Osteocyte (in vitro differentiated cells): ENCODE results near the gene GADD45GIP1. TPM values are rescaled to one million over a fixed set of nuclear protein-coding genes. Genes with fewer than 3 reads are reported as not detected.

Source experiments
- DNase-seq: peaks from one replicate; pipeline ENCODE4 v3.0.0; 2021; ENCODE audit warnings: mixed read lengths; ENCODE audit not compliant: unreplicated experiment; ENCODE audit errors: extremely low spot score
- H3K27ac Mint-ChIP-seq: one replicate; pipeline ENCODE4 v1.8.0; 2021; ENCODE audit warnings: mild to moderate bottlenecking, mixed read lengths; ENCODE audit not compliant: unreplicated experiment
- H3K27me3 Mint-ChIP-seq: one replicate; pipeline ENCODE4 v1.8.0; 2021; ENCODE audit warnings: mixed read lengths; ENCODE audit not compliant: unreplicated experiment
- H3K36me3 Mint-ChIP-seq: one replicate; pipeline ENCODE4 v1.8.0; 2021; ENCODE audit warnings: mixed read lengths; ENCODE audit not compliant: unreplicated experiment
- H3K4me1 Mint-ChIP-seq: one replicate; pipeline ENCODE4 v1.8.0; 2021; ENCODE audit warnings: mixed read lengths; ENCODE audit not compliant: unreplicated experiment
- H3K4me3 Mint-ChIP-seq: one replicate; pipeline ENCODE4 v1.8.0; 2021; ENCODE audit warnings: mild to moderate bottlenecking, moderate library complexity, mixed read lengths; ENCODE audit not compliant: unreplicated experiment
- H3K9me3 Mint-ChIP-seq: one replicate; pipeline ENCODE4 v1.8.0; 2021; ENCODE audit warnings: mixed read lengths; ENCODE audit not compliant: unreplicated experiment
- CTCF ChIP-seq: fragments of 200-600 bp; sonication (generic); IDR thresholded peaks from 2 replicates; pipeline ENCODE4 v1.5.0; 2021; ENCODE audit warnings: antibody characterized with exemption, mild to moderate bottlenecking, moderate library complexity
- total RNA-seq: library from RNA; stranded (reverse); gene quantifications from 2 replicates; pipeline ENCODE4 v1.2.1, GENCODE V29; 2021

Gene GADD45GIP1
- total RNA-seq, 1 donor from 2014 or later, result 24.0 TPM

GRCh38 chr19:12937927-12938778 lies 18.9 kb downstream of the GADD45GIP1 start, which contains the start of gene CALR:
Gene CALR, plus strand, starts transcription at chr19:12938609. Its CDS starts 71 bp downstream, at chr19:12938680.
- peak within 1 kb of the TSS; percentile 90 for H3K4me3 Mint-ChIP-seq

GRCh38 chr19:12937093-12937926 lies 19.7 kb downstream of the GADD45GIP1 start:
- Mint-ChIP-seq H3K27ac (peak overlapping the region; percentile 76), H3K27me3 (no peaks in the 10 kb centered on the region), H3K9me3 (no peaks in the 10 kb centered on the region), H3K4me1 (peaks cover 41% of the 10 kb centered on the region), H3K4me3 (peak overlapping the region; percentile 90), H3K36me3 (peaks cover 29% of the 10 kb centered on the region)
- DNase-seq, result no peak
- TF ChIP-seq CTCF, result no peak

More at GRCh38 chr19:12937927-12938778, 18.9 kb downstream of the GADD45GIP1 start, which contains the start of gene CALR:
- no peaks in the 10 kb centered on the region for H3K27me3 Mint-ChIP-seq
- peaks cover 33% of the 10 kb centered on the region for H3K4me1 Mint-ChIP-seq
- H3K36me3 Mint-ChIP-seq, result peaks cover 33% of the 10 kb centered on the region
- TF ChIP-seq CTCF, result no peak
- DNase-seq, result peak; percentile 100
- H3K27ac Mint-ChIP-seq, result peak within 1 kb of the TSS; percentile 90
- H3K9me3 Mint-ChIP-seq, result no peaks in the 10 kb centered on the region

- no peak for DNase-seq
- Mint-ChIP-seq H3K27ac (no peak overlapping the region), H3K9me3 (no peaks in the 10 kb centered on the region), H3K4me3 (no peak overlapping the region), H3K4me1 (peaks cover 44% of the 10 kb centered on the region), H3K36me3 (peaks cover 24% of the 10 kb centered on the region), H3K27me3 (no peaks in the 10 kb centered on the region)
- TF ChIP-seq CTCF, result no peak
Observed at GRCh38 chr19:12936582-12936981, 20.4 kb downstream of the GADD45GIP1 start.

GRCh38 chr19:12935071-12935470 lies 22.0 kb downstream of the GADD45GIP1 start:
- Mint-ChIP-seq H3K4me1 (peaks cover 34% of the 10 kb centered on the region), H3K4me3 (no peak overlapping the region), H3K9me3 (no peaks in the 10 kb centered on the region), H3K27ac (no peak overlapping the region), H3K27me3 (no peaks in the 10 kb centered on the region), H3K36me3 (peaks cover 14% of the 10 kb centered on the region)
- DNase-seq, result no peak
- no peak for TF ChIP-seq CTCF
